GM20000 (cell line): ENCODE measurements around the gene INVS.

Source experiments
- DNase-seq: peaks from one replicate; pipeline ENCODE4 v3.0.0; 2012; ENCODE audit warnings: low spot score
- CTCF ChIP-seq: IDR thresholded peaks from 2 replicates; pipeline ENCODE4 v1.5.1; 2012; ENCODE audit warnings: mild to moderate bottlenecking, control low read depth; ENCODE audit errors: extremely low read depth, missing control alignments

INVS gene

GRCh38 chr9:100167176-100167575 lies 68.1 kb downstream of the INVS start:
- no peak for DNase-seq
- no peak for TF ChIP-seq CTCF

GRCh38 chr9:100167915-100168654 lies 69.0 kb downstream of the INVS start:
- TF ChIP-seq CTCF, result no peak
- no peak for DNase-seq

GRCh38 chr9:100170085-100170484 lies 71.0 kb downstream of the INVS start:
- DNase-seq, result no peak
- no peak for TF ChIP-seq CTCF

GRCh38 chr9:100170556-100170955 lies 71.5 kb downstream of the INVS start:
- TF ChIP-seq CTCF, result no peak
- no peak for DNase-seq

- no peak for DNase-seq
- no peak for TF ChIP-seq CTCF
Measured at GRCh38 chr9:100186356-100186755, 87.3 kb downstream of the INVS start.

GRCh38 chr9:100190339-100190738 lies 91.3 kb downstream of the INVS start:
- no peak for TF ChIP-seq CTCF

GRCh38 chr9:100191264-100191663 lies 92.2 kb downstream of the INVS start:
- no peak for TF ChIP-seq CTCF
- DNase-seq, result no peak

More at GRCh38 chr9:100190339-100190738, 91.3 kb downstream of the INVS start:
- no peak for DNase-seq
